SU-DHL-6 (cell line): Measurements from ENCODE around the gene ATP11A.

ENCODE experiments used
- H2AFZ ChIP-seq: fragments of 200-600 bp; sonication (generic); 2 replicates; pipeline ENCODE4 v1.6.1; 2014; ENCODE audit warnings: low read depth, mild to moderate bottlenecking, moderate library complexity, mixed read lengths, antibody characterized with exemption, low read length; ENCODE audit not compliant: severe bottlenecking
- H3F3A ChIP-seq: fragments of 200-600 bp; shearing (Covaris generic); 2 replicates; pipeline ENCODE4 v1.6.0; 2016; ENCODE audit warnings: antibody characterized with exemption, mild to moderate bottlenecking; ENCODE audit not compliant: insufficient read depth
- H3K27ac ChIP-seq: fragments of 200-600 bp; sonication (generic); 2 replicates; pipeline ENCODE4 v1.5.1; 2016; ENCODE audit warnings: low read depth, mild to moderate bottlenecking, low read length, moderate library complexity, mixed read lengths
- H3K27me3 ChIP-seq: fragments of 200-600 bp; sonication (generic), shearing (Covaris generic); 2 replicates; pipeline ENCODE4 v1.6.0; 2014; ENCODE audit warnings: mild to moderate bottlenecking, low read length
- H3K36me3 ChIP-seq: fragments of 200-600 bp; sonication (generic); 2 replicates; pipeline ENCODE4 v1.6.1; 2014; ENCODE audit warnings: mild to moderate bottlenecking, low read length, mixed read lengths
- H3K4me2 ChIP-seq: fragments of 300-600, 200-600 bp; shearing (Covaris generic), sonication (generic); 2 replicates; pipeline ENCODE4 v1.6.0; 2014; ENCODE audit warnings: low read length, low read depth, mild to moderate bottlenecking; ENCODE audit not compliant: poor library complexity, severe bottlenecking
- H3K4me3 ChIP-seq: fragments of 200-600 bp; sonication (generic); 2 replicates; pipeline ENCODE4 v1.5.1; 2014; ENCODE audit warnings: antibody characterized with exemption, low read length, mild to moderate bottlenecking, mixed read lengths; ENCODE audit not compliant: insufficient read depth, poor library complexity, severe bottlenecking
- H3K79me2 ChIP-seq: fragments of 200-600 bp; sonication (generic); 2 replicates; pipeline ENCODE4 v1.6.1; 2014; ENCODE audit warnings: mild to moderate bottlenecking, low read length, moderate library complexity; ENCODE audit not compliant: insufficient read depth
- H3K9ac ChIP-seq: fragments of 200-600 bp; sonication (generic); 2 replicates; pipeline ENCODE4 v1.7.0; 2014; ENCODE audit warnings: mild to moderate bottlenecking, low read length
- H3K9me2 ChIP-seq: fragments of 200-600 bp; sonication (generic); replicated peaks from 2 replicates; pipeline ENCODE4 v1.6.1; 2014; ENCODE audit warnings: low read length; ENCODE audit not compliant: insufficient read depth
- H3K9me3 ChIP-seq: fragments of 200-600 bp; sonication (generic); 2 replicates; pipeline ENCODE4 v1.6.1; 2014; ENCODE audit warnings: low read length, mixed read lengths; ENCODE audit not compliant: insufficient read depth
- H4K20me1 ChIP-seq: fragments of 200-600 bp; sonication (generic); 2 replicates; pipeline ENCODE4 v1.6.1; 2014; ENCODE audit warnings: low read depth, mild to moderate bottlenecking, antibody characterized with exemption, low read length, moderate library complexity, mixed read lengths
- EZH2phosphoT487 ChIP-seq: fragments of 200-600 bp; sonication (generic), shearing (Covaris generic); conservative IDR thresholded peaks from 2 replicates; pipeline ENCODE4 v1.6.1; 2018; ENCODE audit warnings: mild to moderate bottlenecking, antibody characterized with exemption, low read length, moderate library complexity, mixed read lengths
- TF ChIP-seq, protein P1 (sequence below): fragments of 200-600 bp; sonication (generic); IDR thresholded peaks from one replicate; pipeline ENCODE4 v1.5.1; 2017; ENCODE audit warnings: antibody characterized with exemption, mild to moderate bottlenecking, low read length, moderate library complexity; ENCODE audit not compliant: insufficient read depth, poor library complexity, severe bottlenecking

The ATP11A gene

DNA sequence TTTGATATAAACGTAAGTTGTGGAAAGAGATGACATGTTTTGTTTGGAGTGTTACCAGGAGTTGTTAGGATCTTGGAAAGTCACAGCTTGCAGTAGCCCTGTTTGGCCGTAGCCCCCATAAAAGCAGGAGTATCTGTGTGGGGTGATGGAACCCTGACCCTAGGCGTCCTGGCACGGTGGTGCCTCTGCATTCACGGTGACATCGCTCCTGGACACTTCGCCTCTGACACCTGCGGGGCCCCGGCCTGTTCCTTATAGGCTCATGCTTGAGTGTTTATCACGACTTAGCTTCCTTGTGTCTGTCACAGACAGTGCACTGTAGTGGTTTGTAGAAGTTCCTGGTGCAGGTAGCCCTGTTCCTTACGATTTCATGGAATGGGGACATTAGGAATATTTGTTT is 74.2 kb downstream of the ATP11A start:
- Histone ChIP-seq H3K27ac (no peak overlapping the region), H3K4me3 (no peak overlapping the region), H3K79me2 (no peaks in the 10 kb centered on the region), H3K4me2 (no peak overlapping the region), H2AFZ (no peak overlapping the region), H3K9ac (no peak overlapping the region), H3K9me2 (no peaks in the 10 kb centered on the region), H3K36me3 (no peaks in the 10 kb centered on the region), H3K9me3 (peaks cover 3% of the 10 kb centered on the region; the same call in 1 of the 2 replicates), H3F3A (no peaks in the 10 kb centered on the region), H3K27me3 (no peaks in the 10 kb centered on the region), H4K20me1 (no peaks in the 10 kb centered on the region)
- TF ChIP-seq, protein P1, sequence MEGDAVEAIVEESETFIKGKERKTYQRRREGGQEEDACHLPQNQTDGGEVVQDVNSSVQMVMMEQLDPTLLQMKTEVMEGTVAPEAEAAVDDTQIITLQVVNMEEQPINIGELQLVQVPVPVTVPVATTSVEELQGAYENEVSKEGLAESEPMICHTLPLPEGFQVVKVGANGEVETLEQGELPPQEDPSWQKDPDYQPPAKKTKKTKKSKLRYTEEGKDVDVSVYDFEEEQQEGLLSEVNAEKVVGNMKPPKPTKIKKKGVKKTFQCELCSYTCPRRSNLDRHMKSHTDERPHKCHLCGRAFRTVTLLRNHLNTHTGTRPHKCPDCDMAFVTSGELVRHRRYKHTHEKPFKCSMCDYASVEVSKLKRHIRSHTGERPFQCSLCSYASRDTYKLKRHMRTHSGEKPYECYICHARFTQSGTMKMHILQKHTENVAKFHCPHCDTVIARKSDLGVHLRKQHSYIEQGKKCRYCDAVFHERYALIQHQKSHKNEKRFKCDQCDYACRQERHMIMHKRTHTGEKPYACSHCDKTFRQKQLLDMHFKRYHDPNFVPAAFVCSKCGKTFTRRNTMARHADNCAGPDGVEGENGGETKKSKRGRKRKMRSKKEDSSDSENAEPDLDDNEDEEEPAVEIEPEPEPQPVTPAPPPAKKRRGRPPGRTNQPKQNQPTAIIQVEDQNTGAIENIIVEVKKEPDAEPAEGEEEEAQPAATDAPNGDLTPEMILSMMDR: no peak
- TF ChIP-seq EZH2phosphoT487: no peak

DNA sequence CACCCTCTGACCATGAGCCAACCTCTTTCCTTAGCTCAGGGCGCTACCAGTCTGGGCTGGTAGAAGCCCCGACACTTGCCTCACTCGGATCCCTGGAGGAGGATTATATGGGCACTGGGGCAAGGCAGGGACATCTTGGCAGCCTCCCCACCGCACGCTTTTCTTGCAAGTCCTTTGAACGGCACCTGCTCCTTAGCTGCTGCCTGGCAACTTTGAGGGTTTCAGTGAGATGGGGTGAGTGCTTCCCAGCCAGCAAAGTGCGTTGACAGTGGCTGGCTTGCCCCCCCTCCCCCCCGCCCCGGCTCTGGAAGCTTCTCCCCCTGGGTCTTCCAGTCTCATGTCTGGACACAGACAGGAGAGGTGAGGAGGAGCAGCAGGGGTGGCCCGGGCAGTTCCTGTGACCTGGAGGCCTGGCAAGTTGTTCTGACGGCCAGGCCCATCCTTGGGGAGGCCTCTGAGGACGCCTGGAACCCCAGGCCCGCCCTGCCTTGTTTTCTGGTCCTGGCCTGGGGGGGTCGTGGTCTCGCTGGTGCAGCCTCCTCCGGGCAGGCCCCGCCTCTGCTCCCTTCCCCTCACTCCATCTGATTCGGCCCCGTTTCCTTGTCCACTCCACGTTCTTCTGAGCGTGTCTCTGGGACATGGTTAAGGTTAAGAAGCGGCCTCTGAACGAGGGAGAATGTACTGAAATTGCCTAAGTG is 75.2 kb downstream of the ATP11A start:
- Histone ChIP-seq H3K9me3 (no peaks in the 10 kb centered on the region), H3K9ac (no peak overlapping the region), H3K4me3 (no peak overlapping the region), H4K20me1 (no peaks in the 10 kb centered on the region), H3K9me2 (no peaks in the 10 kb centered on the region), H3F3A (no peaks in the 10 kb centered on the region), H2AFZ (no peak overlapping the region), H3K27ac (no peak overlapping the region), H3K4me2 (no peak overlapping the region), H3K79me2 (no peaks in the 10 kb centered on the region), H3K27me3 (no peaks in the 10 kb centered on the region), H3K36me3 (no peaks in the 10 kb centered on the region)
- TF ChIP-seq EZH2phosphoT487: no peak
- TF ChIP-seq, protein P1: no peak

DNA sequence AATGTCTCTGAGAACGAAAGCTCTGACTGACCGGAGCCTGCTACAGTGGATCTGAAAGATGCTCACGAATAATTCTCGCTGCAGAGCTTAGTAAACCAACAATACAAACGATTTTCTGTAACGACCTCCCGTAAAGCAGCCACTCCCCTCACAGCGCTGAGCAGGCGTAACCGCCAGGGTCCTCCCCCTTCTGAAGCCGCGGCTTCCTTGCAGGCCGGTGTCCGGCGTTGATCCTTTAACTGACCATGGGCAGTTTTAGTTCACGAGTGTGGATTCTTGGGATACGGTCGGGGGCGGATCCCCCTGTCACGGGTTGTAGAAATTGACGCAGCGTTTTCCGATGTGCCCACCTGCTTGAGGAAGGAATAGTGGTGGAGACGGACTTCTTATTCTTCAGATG is 75.9 kb downstream of the ATP11A start:
- no peaks in the 10 kb centered on the region for H3K79me2 ChIP-seq

More for the DNA sequence above, 75.9 kb downstream of the ATP11A start:
- Histone ChIP-seq H3K9me2 (no peaks in the 10 kb centered on the region), H3K4me3 (no peak overlapping the region), H3K27ac (no peak overlapping the region), H3K4me2 (no peak overlapping the region), H3K27me3 (no peaks in the 10 kb centered on the region), H2AFZ (no peak overlapping the region), H3K36me3 (no peaks in the 10 kb centered on the region), H4K20me1 (no peaks in the 10 kb centered on the region), H3K9ac (no peak overlapping the region), H3F3A (no peaks in the 10 kb centered on the region), H3K9me3 (no peaks in the 10 kb centered on the region)
- TF ChIP-seq EZH2phosphoT487: no peak
- TF ChIP-seq, protein P1: no peak
